ENCODE results near the gene PCMTD2.

The PCMTD2 gene

DNA sequence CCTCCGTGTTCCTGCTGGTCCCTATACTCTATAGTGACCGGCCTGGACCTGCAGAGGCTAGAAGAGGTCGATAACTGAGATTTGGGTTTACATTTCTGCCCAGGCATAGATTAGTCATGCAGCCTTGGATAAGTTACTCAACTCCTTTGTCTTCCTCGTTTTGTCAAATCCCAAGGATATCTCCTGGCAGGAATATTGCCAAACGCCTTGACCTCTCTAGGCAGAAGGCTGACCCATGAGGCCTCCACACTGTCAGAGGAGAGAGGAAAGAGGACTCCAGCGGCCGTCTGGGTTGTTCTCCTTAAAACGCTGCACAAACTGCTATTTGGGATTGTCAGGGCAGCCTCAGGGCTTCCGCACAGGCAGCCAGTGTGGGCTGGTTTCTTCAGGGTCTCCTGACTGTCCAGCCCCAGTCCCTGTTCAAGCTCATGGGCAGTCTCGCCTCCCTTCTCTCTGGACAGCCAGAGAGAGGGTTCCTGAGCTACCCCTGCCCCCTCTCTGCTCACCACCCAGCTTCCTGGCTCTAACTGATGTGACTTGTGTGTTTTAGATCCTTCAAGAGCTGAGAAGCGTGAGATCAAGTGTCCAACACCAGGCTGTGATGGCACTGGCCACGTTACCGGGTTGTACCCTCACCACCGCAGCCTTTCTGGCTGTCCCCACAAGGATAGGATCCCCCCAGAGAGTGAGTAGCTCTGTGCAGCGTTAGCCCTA, 44.7 kb upstream of the PCMTD2 start:
- no peaks in the 10 kb centered on the region for H3K36me3 ChIP-seq (replicated peaks)
- H3K27me3 ChIP-seq (replicated peaks) = peaks cover 3% of the 10 kb centered on the region
- no peak for TF ChIP-seq CTCF (IDR thresholded peaks at IDR 0.05; ENCODE audit: low read depth, low read length, missing control alignments)
- no peak overlapping the region for H3K27ac ChIP-seq
- no peak overlapping the region for H3K4me3 ChIP-seq (ENCODE audit: low read depth, low read length)
- in situ Hi-C loops (cut with HindIII; ENCODE audit: low pct_ligation_motif_present, low sequenced_read_pairs) = no loop called here
- no peak for DNase-seq

DNA sequence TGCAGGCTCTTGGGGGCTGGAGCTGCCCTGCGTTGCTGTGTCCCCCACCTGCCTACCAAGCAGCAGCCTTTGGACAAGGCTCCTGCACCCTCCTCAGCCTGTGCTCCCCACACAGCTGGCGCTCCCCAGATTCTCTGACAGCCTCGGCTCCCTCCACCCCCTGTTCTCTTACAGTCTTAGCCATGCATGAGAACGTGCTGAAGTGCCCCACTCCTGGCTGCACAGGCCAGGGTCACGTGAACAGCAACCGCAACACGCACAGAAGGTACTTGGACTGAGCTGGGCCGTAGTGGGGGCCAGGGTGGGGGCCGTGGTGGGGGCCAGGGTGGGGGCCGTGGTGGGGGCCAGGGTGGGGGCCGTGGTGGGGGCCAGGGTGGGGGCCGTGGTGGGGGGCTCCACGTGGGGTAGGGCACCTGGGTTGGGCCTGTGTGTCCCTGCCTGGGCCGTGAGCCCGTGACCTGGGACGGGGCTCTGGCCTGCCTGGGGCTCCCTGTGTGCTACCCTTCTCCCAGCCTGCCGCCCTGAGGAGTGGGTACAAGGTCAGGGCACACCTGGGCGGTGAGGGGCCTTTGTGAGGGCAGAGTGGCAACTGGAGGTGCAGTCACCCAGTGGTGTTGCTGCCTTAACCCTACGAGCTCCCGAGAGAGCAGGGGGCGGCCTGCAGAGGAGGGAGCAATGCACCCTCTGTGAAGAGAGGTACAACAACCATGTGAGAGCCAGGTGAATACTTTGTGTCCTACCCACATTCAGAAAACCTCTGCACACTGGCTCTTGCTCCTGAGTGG, 43.5 kb upstream of the PCMTD2 start:
- no peak for TF ChIP-seq CTCF (IDR thresholded peaks at IDR 0.05; ENCODE audit: low read depth, low read length, missing control alignments)
- no peak overlapping the region for H3K4me3 ChIP-seq (ENCODE audit: low read depth, low read length)
- no peak overlapping the region for H3K27ac ChIP-seq
- in situ Hi-C loops (cut with HindIII; ENCODE audit: low pct_ligation_motif_present, low sequenced_read_pairs) = no loop called here
- no peak for DNase-seq
- H3K27me3 ChIP-seq (replicated peaks) = peaks cover 4% of the 10 kb centered on the region
- H3K36me3 ChIP-seq (replicated peaks) = no peaks in the 10 kb centered on the region

DNA sequence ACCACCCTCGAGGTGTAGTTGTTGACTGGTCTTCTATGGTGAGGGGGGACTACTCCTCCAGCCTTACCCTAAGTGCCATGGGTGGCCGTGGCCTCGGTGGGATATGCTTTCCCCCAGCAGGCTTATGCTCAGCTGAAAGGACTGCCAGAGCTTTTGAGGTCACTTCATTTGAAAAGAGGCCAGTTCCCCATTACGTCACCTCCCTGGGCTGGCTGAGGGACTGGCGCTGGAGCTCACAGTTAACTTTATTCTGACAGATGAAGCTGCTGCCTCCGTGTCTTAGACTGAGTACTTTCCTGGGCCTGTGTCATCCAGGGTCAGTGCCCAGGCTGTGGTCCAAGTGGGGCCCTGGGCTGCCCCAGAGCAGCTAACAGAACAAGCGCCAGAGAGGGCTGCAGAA, 42.8 kb upstream of the PCMTD2 start:
- in situ Hi-C loops (cut with HindIII; ENCODE audit: low pct_ligation_motif_present, low sequenced_read_pairs) = no loop called here
- peaks cover 6% of the 10 kb centered on the region for H3K27me3 ChIP-seq (replicated peaks)

GRCh38 chr20:64214113-64214512, 41.4 kb upstream of the PCMTD2 start:
- peaks cover 9% of the 10 kb centered on the region for H3K27me3 ChIP-seq (replicated peaks)
- H3K27ac ChIP-seq = no peak overlapping the region
- DNase-seq = no peak
- no peak overlapping the region for H3K4me3 ChIP-seq (ENCODE audit: low read depth, low read length)
- no peaks in the 10 kb centered on the region for H3K36me3 ChIP-seq (replicated peaks)
- in situ Hi-C loops (cut with HindIII; ENCODE audit: low pct_ligation_motif_present, low sequenced_read_pairs) = no loop called here
- no peak for TF ChIP-seq CTCF (IDR thresholded peaks at IDR 0.05; ENCODE audit: low read depth, low read length, missing control alignments)

More for the DNA sequence above, 42.8 kb upstream of the PCMTD2 start:
- no peak for DNase-seq
- Histone ChIP-seq H3K36me3 (replicated peaks) (no peaks in the 10 kb centered on the region), H3K27ac (no peak overlapping the region), H3K4me3 (ENCODE audit: low read depth, low read length) (no peak overlapping the region)
- TF ChIP-seq CTCF (IDR thresholded peaks at IDR 0.05; ENCODE audit: low read depth, low read length, missing control alignments) = no peak

- in situ Hi-C loops (cut with HindIII; ENCODE audit: low pct_ligation_motif_present, low sequenced_read_pairs) = no loop called here
- no peak for TF ChIP-seq CTCF (IDR thresholded peaks at IDR 0.05; ENCODE audit: low read depth, low read length, missing control alignments)
- Histone ChIP-seq H3K27me3 (replicated peaks) (peaks cover 17% of the 10 kb centered on the region), H3K27ac (no peak overlapping the region), H3K36me3 (replicated peaks) (no peaks in the 10 kb centered on the region), H3K4me3 (ENCODE audit: low read depth, low read length) (no peak overlapping the region)
- DNase-seq = no peak
Observed at GRCh38 chr20:64214952-64215351, 40.6 kb upstream of the PCMTD2 start.
